ENCODE results near the gene MYB. TPM values are rescaled to one million over a fixed set of nuclear protein-coding genes. Genes with fewer than 3 reads are reported as not detected.

Gene MYB
- total RNA-seq (10 to 100 TPM; 14.2 to 33.3 (median 17.3) TPM), polyA plus RNA-seq (1 to 10 TPM; 2.1 to 2.9 TPM), total RNA-seq (7.8 reads per million, percentile 31 among the genes with 10 or more reads in this experiment)

DNA sequence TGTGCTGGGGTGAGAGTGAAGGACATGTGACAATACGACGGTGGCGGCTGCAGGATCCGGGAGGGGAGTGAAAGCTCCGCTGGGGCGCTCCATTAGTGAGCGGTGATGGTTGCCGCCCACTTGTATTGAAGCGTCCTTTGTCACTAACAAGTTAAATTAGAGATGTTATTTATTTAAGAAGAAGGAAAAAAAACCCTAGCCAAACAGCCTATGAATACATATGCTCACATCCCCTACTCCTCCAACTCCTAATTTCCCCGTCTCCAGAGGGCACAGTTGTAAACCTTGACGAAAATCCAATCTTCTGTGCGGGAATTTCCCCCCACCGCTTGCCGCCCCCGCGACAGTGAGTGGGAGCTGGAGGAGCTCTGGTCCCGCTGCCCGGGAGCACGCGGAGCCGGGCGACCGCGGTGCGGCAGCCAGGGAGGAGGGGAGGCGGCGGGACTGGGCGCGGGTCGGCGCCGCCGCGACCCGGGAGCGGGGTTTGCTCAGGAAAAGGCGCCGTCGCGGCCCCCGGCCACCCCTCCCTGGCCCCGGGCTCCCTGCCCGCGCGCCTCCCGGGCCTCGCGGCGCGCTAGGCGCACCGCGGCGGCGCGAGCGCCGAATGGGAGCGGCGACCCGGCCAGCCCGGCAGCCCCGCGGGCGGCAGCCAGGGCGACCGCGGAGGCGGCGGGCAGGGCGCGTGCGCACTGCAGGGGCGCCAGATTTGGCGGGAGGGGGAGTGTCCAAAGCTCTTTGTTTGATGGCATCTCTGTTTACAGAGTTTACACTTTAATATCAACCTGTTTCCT lies at the start of gene MYB:
TSS of gene MYB (plus strand) at position 767 of the 791 bp plus-strand sequence. CDS start 206 bp downstream, outside the sequence.
- Histone ChIP-seq H3K4me1 (ENCODE audit: control insufficient read depth in 2 of 2, insufficient read depth in 2 of 2, low read length in 2 of 2) (peaks cover 4% of the 10 kb centered on the region in 2 donors), H3K9me3 (ENCODE audit: control insufficient read depth in 2 of 3, low read length in 3 of 3) (no peaks in the 10 kb centered on the region), H3K4me3 (ENCODE audit: low read length) (peak within 1 kb of the TSS; percentile 72), H3K36me3 (ENCODE audit: control insufficient read depth in 2 of 3, insufficient read depth in 3 of 3, low read length in 3 of 3) (no peaks in the 10 kb centered on the region), H3K27ac (ENCODE audit: low read depth, low read length) (peak within 1 kb of the TSS; percentile 74), H3K27me3 (ENCODE audit: control insufficient read depth in 2 of 2, insufficient read depth in 2 of 2, low read length in 2 of 2) (no peaks in the 10 kb centered on the region)
- Mint-ChIP-seq H3K27me3 (no peaks in the 10 kb centered on the region), H3K9me3 (no peaks in the 10 kb centered on the region), H3K4me3 (peak within 1 kb of the TSS; percentile 87 to 98 (median 92)), H3K36me3 (peaks cover 0 to 4% (median 0%) of the 10 kb centered on the region in 5 donors), H3K27ac (peak within 1 kb of the TSS; percentile 75 to 93 (median 89)), H3K4me1 (peaks cover 21 to 45% (median 28%) of the 10 kb centered on the region in 7 donors)
- ChIA-PET POLR2A (interaction anchor here (0.6 to 3.5 kb wide), 14 partner anchors 13 to 1184 kb away, joined by 3 to 14 read pairs (median 3); partner anchors contain the start of genes HBS1L and MTFR2), CTCF (interaction anchor here (0.6 to 5.4 kb wide), 4 partner anchors 11 to 37 kb away, joined by 3 to 59 read pairs (median 4); no protein-coding TSS in a partner anchor)
- intact Hi-C loops (cut with micrococcal nuclease) = loop anchor here (1.0 to 5.0 kb wide), 7 partner anchors 10 to 1228 kb away; partner anchors contain the start of gene TBPL1 (in 1 of the 2)
- ATAC-seq (peak; percentile 63), DNase-seq (peak; percentile 45 to 86 (median 60))

DNA sequence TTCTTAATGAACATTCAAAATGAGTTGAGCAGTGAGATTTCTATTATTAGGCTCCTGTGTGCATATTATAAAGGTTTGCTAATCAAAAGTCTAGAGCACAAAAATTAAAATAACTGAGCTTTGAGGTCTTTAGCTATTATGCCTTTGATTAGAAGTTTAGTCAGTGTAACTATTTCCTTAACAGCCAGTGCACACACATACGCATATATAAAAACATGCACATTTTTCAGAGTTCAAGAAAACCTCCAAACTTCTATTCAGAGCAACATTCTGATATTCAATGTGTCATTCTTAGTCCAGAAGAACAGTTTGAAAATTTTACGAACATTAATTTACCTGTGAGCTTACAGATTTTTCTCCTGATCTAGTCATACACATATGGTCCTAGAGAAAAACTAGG lies 48.3 kb upstream of the MYB start:
- Mint-ChIP-seq H3K9me3 (no peaks in the 10 kb centered on the region), H3K36me3 (peaks cover 0 to 1% (median 0%) of the 10 kb centered on the region in 5 donors), H3K4me1 (peaks cover 34 to 65% (median 58%) of the 10 kb centered on the region in 7 donors), H3K4me3 (no peak overlapping the region), H3K27ac (peak overlapping the region in 1 of 9 donors; percentile 28), H3K27me3 (no peaks in the 10 kb centered on the region)
- ChIA-PET POLR2A (no interaction called here), CTCF (no interaction called here)
- no peak overlapping the region for H3K4me3 ChIP-seq (ENCODE audit: low read length)
- H3K27ac ChIP-seq (ENCODE audit: low read depth, low read length) = no peak overlapping the region
- H3K27me3 ChIP-seq (ENCODE audit: control insufficient read depth in 2 of 2, insufficient read depth in 2 of 2, low read length in 2 of 2) = no peaks in the 10 kb centered on the region
- no peak for DNase-seq
- H3K36me3 ChIP-seq (ENCODE audit: control insufficient read depth in 2 of 3, insufficient read depth in 3 of 3, low read length in 3 of 3) = no peaks in the 10 kb centered on the region
- H3K9me3 ChIP-seq (ENCODE audit: control insufficient read depth in 2 of 3, low read length in 3 of 3) = no peaks in the 10 kb centered on the region
- no peak for ATAC-seq
- H3K4me1 ChIP-seq (ENCODE audit: control insufficient read depth in 2 of 2, insufficient read depth in 2 of 2, low read length in 2 of 2) = peaks cover 18 to 22% of the 10 kb centered on the region in 2 donors
- intact Hi-C loops (cut with micrococcal nuclease) = no loop called here

DNA sequence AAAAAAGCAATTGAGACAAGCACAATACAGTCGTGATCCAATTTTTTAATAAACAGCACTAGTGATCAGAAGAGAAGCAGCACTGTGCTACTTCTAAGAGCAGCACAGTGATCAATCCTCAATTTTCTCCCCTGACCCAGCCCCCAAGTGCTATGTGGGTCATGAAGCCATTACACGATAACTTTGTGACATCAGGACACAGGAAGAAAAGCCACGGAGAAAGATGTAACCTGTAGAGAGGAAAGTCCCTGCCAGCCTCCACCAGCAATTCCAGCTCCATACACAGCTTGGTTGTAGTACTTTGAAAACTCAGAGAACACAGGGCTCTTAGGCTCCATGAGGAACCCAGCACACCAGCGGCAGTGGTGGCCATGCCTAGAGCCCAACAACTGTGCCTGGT lies 45.3 kb upstream of the MYB start:
- intact Hi-C loops (cut with micrococcal nuclease) = loop anchor here in 1 of 2 donors (2.0 kb wide), 2 partner anchors 19 to 83 kb away; no protein-coding TSS in a partner anchor
- peak overlapping the region in 1 of 10 donors; percentile 26 for H3K4me3 Mint-ChIP-seq
- H3K9me3 ChIP-seq (ENCODE audit: control insufficient read depth in 2 of 3, low read length in 3 of 3) = no peaks in the 10 kb centered on the region
- no peak overlapping the region for H3K27ac ChIP-seq (ENCODE audit: low read depth, low read length)
- no peaks in the 10 kb centered on the region for H3K9me3 Mint-ChIP-seq
- no peaks in the 10 kb centered on the region for H3K27me3 ChIP-seq (ENCODE audit: control insufficient read depth in 2 of 2, insufficient read depth in 2 of 2, low read length in 2 of 2)
- no peaks in the 10 kb centered on the region for H3K4me1 ChIP-seq (ENCODE audit: control insufficient read depth in 2 of 2, insufficient read depth in 2 of 2, low read length in 2 of 2)
- ChIA-PET POLR2A (interaction anchor here (0.9 to 1.5 kb wide), 4 partner anchors 9 to 74 kb away, joined by 3 to 5 read pairs (median 3); no protein-coding TSS in a partner anchor), CTCF (interaction anchor here (1.4 to 1.5 kb wide), 2 partner anchors 47 to 49 kb away, joined by 3 read pairs; no protein-coding TSS in a partner anchor)
- peaks cover 0 to 2% (median 0%) of the 10 kb centered on the region in 5 donors for H3K27me3 Mint-ChIP-seq
- H3K36me3 ChIP-seq (ENCODE audit: control insufficient read depth in 2 of 3, insufficient read depth in 3 of 3, low read length in 3 of 3) = no peaks in the 10 kb centered on the region
- peak overlapping the region in 4 of 9 donors; percentile 36 to 83 (median 73) for H3K27ac Mint-ChIP-seq
- H3K4me3 ChIP-seq (ENCODE audit: low read length) = no peak overlapping the region
- peak; percentile 38 for ATAC-seq
- peak in 1 of 9 donors; percentile 9 for DNase-seq
- no peaks in the 10 kb centered on the region for H3K36me3 Mint-ChIP-seq
- H3K4me1 Mint-ChIP-seq = peaks cover 14 to 44% (median 34%) of the 10 kb centered on the region in 7 donors

DNA sequence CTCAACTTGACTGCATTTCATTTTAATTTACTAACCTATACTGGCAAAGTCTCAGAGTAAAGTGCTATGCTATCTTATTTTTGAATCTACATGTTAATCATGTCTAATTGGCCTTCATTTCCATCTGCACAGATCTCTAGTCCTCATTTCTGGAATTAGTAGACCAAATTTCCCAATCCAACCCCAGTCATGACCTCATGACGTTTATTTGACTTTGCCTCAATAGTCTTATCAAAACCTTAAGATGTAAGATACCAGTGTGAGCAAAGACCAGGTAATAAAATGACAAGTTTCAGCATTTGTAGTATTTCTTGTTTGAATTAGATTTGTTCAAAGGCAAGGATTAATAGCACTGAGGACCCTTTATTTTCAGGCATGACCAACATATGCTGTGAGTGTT lies 43.3 kb upstream of the MYB start:
- no peak overlapping the region for H3K4me3 ChIP-seq (ENCODE audit: low read length)
- H3K9me3 ChIP-seq (ENCODE audit: control insufficient read depth in 2 of 3, low read length in 3 of 3) = no peaks in the 10 kb centered on the region
- no peaks in the 10 kb centered on the region for H3K27me3 ChIP-seq (ENCODE audit: control insufficient read depth in 2 of 2, insufficient read depth in 2 of 2, low read length in 2 of 2)
- no peaks in the 10 kb centered on the region for H3K36me3 ChIP-seq (ENCODE audit: control insufficient read depth in 2 of 3, insufficient read depth in 3 of 3, low read length in 3 of 3)
- Mint-ChIP-seq H3K27ac (peak overlapping the region in 1 of 9 donors; percentile 6), H3K27me3 (peaks cover 0 to 2% (median 0%) of the 10 kb centered on the region in 5 donors), H3K9me3 (no peaks in the 10 kb centered on the region), H3K4me3 (no peak overlapping the region), H3K36me3 (no peaks in the 10 kb centered on the region), H3K4me1 (peaks cover 24 to 49% (median 38%) of the 10 kb centered on the region in 7 donors)
- H3K27ac ChIP-seq (ENCODE audit: low read depth, low read length) = no peak overlapping the region
- POLR2A ChIA-PET = interaction anchor here (0.7 to 1.1 kb wide), 2 partner anchors 9 to 86 kb away, joined by 3 to 4 read pairs; no protein-coding TSS in a partner anchor
- no peak for ATAC-seq
- no peak for DNase-seq
- intact Hi-C loops (cut with micrococcal nuclease) = loop anchor here in 1 of 2 donors (2.0 kb wide), 1 partner anchor 85 kb away; no protein-coding TSS in a partner anchor
- CTCF ChIA-PET = no interaction called here
- peaks cover 0 to 12% of the 10 kb centered on the region in 2 donors for H3K4me1 ChIP-seq (ENCODE audit: control insufficient read depth in 2 of 2, insufficient read depth in 2 of 2, low read length in 2 of 2)

DNA sequence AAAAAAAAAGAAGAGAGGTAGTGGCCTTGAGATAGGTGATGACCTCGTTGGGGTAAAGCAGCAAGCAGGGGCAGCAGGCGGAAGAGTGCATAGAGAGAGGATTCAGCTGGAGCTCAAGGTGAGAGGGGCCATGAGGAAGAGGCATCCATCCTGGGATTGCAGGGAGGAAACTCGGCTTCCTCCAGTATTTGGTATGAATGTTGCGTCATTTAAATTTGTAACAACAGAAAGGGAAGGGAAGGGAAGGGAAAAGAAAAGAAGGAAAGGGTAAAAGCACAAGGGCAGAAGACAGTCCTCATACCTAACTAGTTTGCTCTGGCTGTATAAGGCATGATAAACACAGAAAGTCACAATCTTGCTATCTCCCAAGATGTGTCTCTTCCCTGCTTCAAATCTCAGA lies 39.9 kb upstream of the MYB start:
- H3K9me3 Mint-ChIP-seq = no peaks in the 10 kb centered on the region
- no peak overlapping the region for H3K4me3 ChIP-seq (ENCODE audit: low read length)
- H3K27ac Mint-ChIP-seq = peak overlapping the region in 6 of 9 donors; percentile 14 to 67 (median 34)
- H3K4me1 ChIP-seq (ENCODE audit: control insufficient read depth in 2 of 2, insufficient read depth in 2 of 2, low read length in 2 of 2) = peaks cover 0 to 24% of the 10 kb centered on the region in 2 donors
- DNase-seq (no peak), ATAC-seq (no peak)
- ChIA-PET CTCF (interaction anchor here (1.1 to 5.5 kb wide), 11 partner anchors 9 to 139 kb away, joined by 3 to 59 read pairs (median 8); partner anchors contain the start of genes HBS1L and MYB), POLR2A (interaction anchor here (0.7 to 4.9 kb wide), 3 partner anchors 47 to 116 kb away, joined by 3 to 25 read pairs (median 7); partner anchors contain the start of gene HBS1L)
- intact Hi-C loops (cut with micrococcal nuclease) = no loop called here
- no peaks in the 10 kb centered on the region for H3K27me3 ChIP-seq (ENCODE audit: control insufficient read depth in 2 of 2, insufficient read depth in 2 of 2, low read length in 2 of 2)
- H3K36me3 Mint-ChIP-seq = no peaks in the 10 kb centered on the region
- H3K4me3 Mint-ChIP-seq = peak overlapping the region in 1 of 10 donors; percentile 37
- no peaks in the 10 kb centered on the region for H3K36me3 ChIP-seq (ENCODE audit: control insufficient read depth in 2 of 3, insufficient read depth in 3 of 3, low read length in 3 of 3)
- H3K9me3 ChIP-seq (ENCODE audit: control insufficient read depth in 2 of 3, low read length in 3 of 3) = no peaks in the 10 kb centered on the region
- H3K4me1 Mint-ChIP-seq = peaks cover 23 to 65% (median 45%) of the 10 kb centered on the region in 7 donors
- H3K27ac ChIP-seq (ENCODE audit: low read depth, low read length) = no peak overlapping the region
- H3K27me3 Mint-ChIP-seq = peaks cover 0 to 2% (median 0%) of the 10 kb centered on the region in 5 donors

DNA sequence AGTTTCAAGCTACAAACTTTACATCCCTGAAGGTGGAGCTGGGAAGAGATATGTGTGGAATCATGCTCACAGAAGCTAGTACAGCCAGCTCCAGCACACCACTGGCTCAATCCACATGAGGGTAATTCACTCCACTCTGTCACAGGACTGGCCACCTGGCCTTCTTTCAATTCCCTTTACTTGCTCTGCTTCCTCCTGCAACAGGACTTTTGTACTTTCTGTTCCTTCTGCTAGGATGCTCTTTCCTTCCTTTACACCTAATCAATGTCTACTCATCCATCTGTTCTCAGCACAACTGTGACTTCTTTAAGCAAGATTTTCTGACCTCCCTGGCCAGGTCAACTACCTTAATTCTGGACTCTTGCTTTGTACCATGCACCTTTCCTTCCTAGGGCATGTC lies 39.4 kb upstream of the MYB start:
- Mint-ChIP-seq H3K4me3 (peak overlapping the region in 1 of 10 donors; percentile 42), H3K9me3 (no peaks in the 10 kb centered on the region), H3K36me3 (no peaks in the 10 kb centered on the region), H3K27me3 (peaks cover 0 to 2% (median 0%) of the 10 kb centered on the region in 5 donors), H3K27ac (peak overlapping the region in 6 of 9 donors; percentile 1 to 67 (median 17)), H3K4me1 (peaks cover 26 to 66% (median 40%) of the 10 kb centered on the region in 7 donors)
- DNase-seq (no peak), ATAC-seq (no peak)
- Histone ChIP-seq H3K27ac (ENCODE audit: low read depth, low read length) (no peak overlapping the region), H3K4me3 (ENCODE audit: low read length) (no peak overlapping the region), H3K27me3 (ENCODE audit: control insufficient read depth in 2 of 2, insufficient read depth in 2 of 2, low read length in 2 of 2) (no peaks in the 10 kb centered on the region), H3K4me1 (ENCODE audit: control insufficient read depth in 2 of 2, insufficient read depth in 2 of 2, low read length in 2 of 2) (peaks cover 0 to 24% of the 10 kb centered on the region in 2 donors), H3K9me3 (ENCODE audit: control insufficient read depth in 2 of 3, low read length in 3 of 3) (no peaks in the 10 kb centered on the region), H3K36me3 (ENCODE audit: control insufficient read depth in 2 of 3, insufficient read depth in 3 of 3, low read length in 3 of 3) (no peaks in the 10 kb centered on the region)
- intact Hi-C loops (cut with micrococcal nuclease) = loop anchor here in 1 of 2 donors (1.0 kb wide), 4 partner anchors 47 to 139 kb away; partner anchors contain the start of gene HBS1L
- CTCF ChIA-PET = interaction anchor here (0.7 to 5.5 kb wide), 16 partner anchors 10 to 892 kb away, joined by 3 to 59 read pairs (median 3); partner anchors contain the start of genes HBS1L and MYB
- POLR2A ChIA-PET = interaction anchor here (0.6 to 4.9 kb wide), 7 partner anchors 11 to 353 kb away, joined by 3 to 25 read pairs (median 4); partner anchors contain the start of gene HBS1L
